Right cardiac atrium (tissue), 5 donors: Measurements from ENCODE around the gene CCDC178. TPM values are rescaled to one million over a fixed set of nuclear protein-coding genes. Genes with fewer than 3 reads are reported as not detected.
"Not testable (repeated sequence)": the region's sequence is repeated elsewhere in the genome, so short reads cannot be mapped to it uniquely, and the experiment has no call there.

ENCODE experiments used
- ATAC-seq, 2 donors: fragments of 200-7000 bp; cut with Tn5 transposase; one replicate each; pipeline versions ENCODE4 v1.8.0 to v1.9.1; 2020; ENCODE audit warnings: moderate library complexity in 2 of 2, mild to moderate bottlenecking in 1 of 2
- DNase-seq, 3 donors: peaks; one replicate each; pipeline ENCODE4 v3.0.0-alpha.2; 2020
- H3K27ac ChIP-seq: one replicate; pipeline ENCODE4 v1.5.1; 2013; ENCODE audit warnings: mild to moderate bottlenecking, low read length, control low read depth, moderate library complexity
- H3K27me3 ChIP-seq: one replicate; pipeline ENCODE4 v1.6.1; 2013; ENCODE audit not compliant: control insufficient read depth, insufficient read depth
- H3K4me1 ChIP-seq: one replicate; pipeline ENCODE4 v1.6.1; 2013; ENCODE audit warnings: low read length; ENCODE audit not compliant: control insufficient read depth, insufficient read depth
- H3K4me3 ChIP-seq: one replicate; pipeline ENCODE4 v1.5.1; 2013; ENCODE audit warnings: low read length, control low read depth
- H3K9me3 ChIP-seq: one replicate; pipeline ENCODE4 v1.6.1; 2013; ENCODE audit warnings: low read length; ENCODE audit not compliant: control insufficient read depth
- WGBS: extraction: QIAGEN DNeasy Blood & Tissue Kit; methylation state at CpG from one replicate; pipeline ENCODE4 v1.1.7; 2013; 5-methylcytosine and 5-hydroxymethylcytosine counted together
- intact Hi-C, 4 donors: fragments of 100-400 bp; cut with DNase I; formaldehyde crosslinking; loops; one replicate each; pipeline versions ENCODE4 v1.11.0 to v1.14.0; 2022 to 2023
- polyA plus RNA-seq: library from polyadenylated mRNA; stranded (reverse); fragments of 200-250 nt; gene quantifications from one replicate; pipeline ENCODE4 v1.2.3, GENCODE V29; 2013
- total RNA-seq, 4 donors: library from RNA; stranded (reverse); fragmentation: NEBNext Ultra II Directional; extraction: Animal tissue kit (Norgen Biotek cat#: 25700); gene quantifications; one replicate each; pipeline ENCODE4 v1.2.1, GENCODE V29; 2021
- donor health status: healthy with polysubstance abuse.
- donor health status: DM: no; HTN: yes; CAD: no.
- donor health status: DM: no; HTN: no; CAD: no.
- donor health status: DM: no; HTN: yes; CAD: no; lungs with severe emphysema.
- donor health status: DM: yes; HTN: yes; CAD: no.

CCDC178 gene
- total and polyA plus RNA-seq, 5 donors, result 0.14 to 0.41 (median 0.29) TPM; not detected in 2

DNA sequence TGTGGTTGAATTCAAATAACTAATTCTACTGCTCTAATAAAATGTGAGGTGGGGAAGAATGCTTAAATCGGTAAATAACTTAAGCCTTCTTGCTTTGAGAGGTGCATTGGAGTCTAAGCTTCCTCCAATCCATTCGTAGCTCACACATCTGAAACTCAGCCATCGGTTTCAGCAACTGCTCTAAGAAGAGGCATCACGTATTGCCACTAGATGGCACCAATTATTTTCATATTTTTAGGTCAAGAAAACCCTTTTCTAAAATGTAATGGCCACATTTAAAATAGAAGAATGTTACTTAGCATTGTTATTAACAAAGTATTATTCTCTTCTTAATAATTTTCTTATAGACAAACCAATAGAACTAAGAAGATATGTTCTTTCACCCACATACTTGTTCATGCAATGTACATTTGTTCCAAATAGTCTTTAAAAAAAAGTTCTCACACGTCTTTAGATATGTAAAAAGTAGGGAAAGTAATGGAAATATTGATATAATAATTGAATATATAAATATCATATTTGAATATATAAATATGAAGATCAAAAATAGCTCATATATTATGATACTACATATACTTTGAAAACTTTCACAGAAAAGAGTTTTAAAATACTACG lies 229.8 kb downstream of the CCDC178 start:
- Histone ChIP-seq H3K9me3 (no peaks in the 10 kb centered on the region), H3K27me3 (no peaks in the 10 kb centered on the region), H3K4me3 (no peak overlapping the region), H3K27ac (no peak overlapping the region), H3K4me1 (no peaks in the 10 kb centered on the region)
- intact Hi-C loops, result no loop called here
- DNase-seq, result no peak
- ATAC-seq, result no peak
- WGBS, result 30% methylated on average over 6 of the region's 6 CpGs

DNA sequence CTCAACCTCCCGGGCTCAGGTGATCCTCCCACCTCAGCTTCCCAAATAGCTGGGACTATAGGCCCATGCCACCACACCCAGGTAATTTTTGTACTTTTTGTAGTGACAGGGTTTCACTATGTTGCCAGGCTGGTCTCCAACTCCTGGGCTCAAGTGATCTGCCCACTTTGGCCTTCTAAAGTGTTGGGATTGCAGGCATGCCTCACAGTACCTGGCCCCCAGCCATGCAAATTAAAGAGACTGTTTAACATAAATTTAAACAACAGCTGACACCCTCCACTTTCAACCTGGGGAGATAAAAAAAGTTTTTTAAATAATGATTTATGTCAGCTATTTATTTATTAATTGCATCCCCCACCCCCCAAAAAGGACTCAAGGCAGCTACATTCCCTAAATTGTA lies 234.7 kb downstream of the CCDC178 start:
- intact Hi-C loops, result no loop called here
- no peak overlapping the region for H3K27ac ChIP-seq
- no peaks in the 10 kb centered on the region for H3K9me3 ChIP-seq
- 84% methylated on average over 1 of the region's 1 CpG for WGBS
- ATAC-seq, result no peak
- H3K27me3 ChIP-seq, result no peaks in the 10 kb centered on the region
- no peak overlapping the region for H3K4me3 ChIP-seq
- no peaks in the 10 kb centered on the region for H3K4me1 ChIP-seq
- DNase-seq, result no peak

DNA sequence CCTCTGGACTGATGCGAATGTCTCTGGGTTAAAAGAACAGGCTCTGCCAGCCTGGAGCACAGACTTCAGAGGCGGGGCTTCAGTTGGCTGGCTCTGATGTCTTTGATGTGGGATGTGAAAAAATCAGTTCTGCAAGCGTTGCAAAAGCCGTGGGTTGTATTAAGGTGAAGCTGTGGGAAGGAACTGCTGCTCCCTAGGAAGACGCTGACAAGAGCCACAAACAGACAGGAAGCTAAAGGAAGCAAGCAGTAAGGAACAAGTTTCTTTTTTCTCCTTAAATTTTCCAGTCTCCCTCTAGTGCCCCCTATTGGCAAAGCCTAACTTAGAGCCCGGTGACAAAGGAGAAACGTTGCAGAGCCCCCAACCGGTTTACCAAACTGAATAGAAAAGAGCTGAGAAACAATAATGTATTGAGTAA lies 239.0 kb downstream of the CCDC178 start:
- no peaks in the 10 kb centered on the region for H3K4me1 ChIP-seq
- H3K27me3 ChIP-seq, result no peaks in the 10 kb centered on the region
- no peak for ATAC-seq
- H3K27ac ChIP-seq, result no peak overlapping the region
- DNase-seq, result no peak
- 11% methylated on average over 8 of the region's 8 CpGs for WGBS
- H3K4me3 ChIP-seq, result no peak overlapping the region
- intact Hi-C loops, result no loop called here
- no peaks in the 10 kb centered on the region for H3K9me3 ChIP-seq

DNA sequence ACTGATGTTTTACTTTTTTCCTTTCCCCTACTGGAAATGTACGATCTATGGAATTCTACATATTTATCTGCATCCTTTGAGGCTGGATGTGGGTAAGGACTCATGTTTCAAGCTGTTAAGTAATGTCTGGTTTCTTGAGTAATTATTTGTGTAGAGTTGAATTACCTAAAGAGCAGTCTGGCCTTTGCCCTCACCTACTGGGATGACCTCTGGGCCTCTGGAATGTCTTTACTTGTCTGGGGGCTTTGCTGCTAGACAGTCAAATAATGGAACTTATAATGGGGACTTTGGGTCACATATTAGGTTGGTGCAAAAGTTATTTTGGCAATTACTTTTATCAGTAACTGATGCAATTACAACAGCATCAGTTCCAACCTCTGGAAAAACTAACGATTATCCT lies 244.7 kb downstream of the CCDC178 start:
- Histone ChIP-seq H3K9me3 (no peaks in the 10 kb centered on the region), H3K4me1 (no peaks in the 10 kb centered on the region), H3K27ac (no peak overlapping the region), H3K27me3 (no peaks in the 10 kb centered on the region), H3K4me3 (no peak overlapping the region)
- DNase-seq (no peak), ATAC-seq (no peak)
- 64% methylated on average over 2 of the region's 2 CpGs for whole genome bisulfite sequencing
- intact Hi-C loops, result no loop called here

DNA sequence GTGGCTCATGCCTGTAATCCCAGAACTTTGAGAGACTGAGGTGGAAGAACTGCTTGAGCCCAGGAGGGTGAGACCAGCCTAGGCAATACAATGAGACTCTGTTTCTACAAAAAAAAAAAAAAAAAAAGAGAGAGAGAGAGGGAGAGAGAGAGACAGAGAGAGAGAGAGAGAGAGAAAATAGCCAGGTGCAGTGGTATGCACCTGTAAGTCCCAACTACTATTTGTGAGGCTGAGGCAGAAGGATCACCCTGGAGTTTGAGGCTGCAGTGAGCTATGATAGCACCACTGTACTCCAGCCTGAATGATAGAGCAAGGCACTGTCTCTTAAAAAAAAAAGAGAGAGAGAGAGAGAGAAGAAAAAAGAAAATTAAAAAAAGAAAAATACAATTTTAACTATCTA lies 245.7 kb downstream of the CCDC178 start:
- ATAC-seq (no peak), DNase-seq (no peak)
- H3K9me3 ChIP-seq, result no peaks in the 10 kb centered on the region
- no peaks in the 10 kb centered on the region for H3K4me1 ChIP-seq
- no peak overlapping the region for H3K4me3 ChIP-seq
- intact Hi-C loops, result no loop called here
- no peaks in the 10 kb centered on the region for H3K27me3 ChIP-seq
- no peak overlapping the region for H3K27ac ChIP-seq

DNA sequence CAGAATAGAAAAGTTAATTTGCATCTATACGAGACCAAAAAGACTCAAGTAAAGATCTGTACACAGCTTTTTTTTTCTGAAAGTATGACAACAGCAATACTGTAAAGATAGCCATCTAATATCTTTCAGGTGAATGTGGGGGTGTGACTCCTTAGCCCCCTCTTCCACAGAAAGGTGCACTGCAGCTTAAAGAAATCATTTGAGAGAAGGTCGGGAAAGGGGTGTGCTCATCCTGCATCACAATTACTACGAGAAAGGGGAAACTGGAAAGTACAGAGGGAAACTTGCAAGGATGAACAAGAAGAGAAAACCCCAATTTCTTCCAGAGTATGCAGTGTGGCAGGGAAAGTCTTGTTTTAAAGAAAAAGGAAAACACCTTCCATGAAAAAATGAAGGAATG lies 255.6 kb downstream of the CCDC178 start:
- intact Hi-C loops, result no loop called here
- DNase-seq (no peak), ATAC-seq (no peak)
- Histone ChIP-seq H3K4me3 (no peak overlapping the region), H3K27ac (no peak overlapping the region), H3K4me1 (no peaks in the 10 kb centered on the region), H3K9me3 (no peaks in the 10 kb centered on the region), H3K27me3 (no peaks in the 10 kb centered on the region)
- 52% methylated on average over 3 of the region's 3 CpGs for WGBS

DNA sequence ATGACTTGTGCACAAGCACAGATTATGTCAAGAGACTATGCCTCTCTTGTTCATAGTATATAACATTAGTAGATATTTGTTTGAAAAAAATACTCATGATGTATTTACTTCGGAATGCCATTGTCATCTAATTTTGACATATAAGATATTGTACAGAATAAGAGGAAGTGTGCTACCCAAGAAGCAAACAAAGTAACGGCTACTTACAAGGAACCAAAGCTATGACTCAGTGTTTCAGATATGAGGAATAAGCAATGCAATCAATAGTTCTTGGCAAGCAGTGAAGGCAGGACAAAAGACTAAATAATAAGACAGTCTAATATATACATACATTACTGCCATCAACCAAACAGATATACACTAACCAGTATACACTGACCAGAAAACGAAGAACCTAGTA lies 256.3 kb downstream of the CCDC178 start:
- no peaks in the 10 kb centered on the region for H3K4me1 ChIP-seq
- no peak overlapping the region for H3K27ac ChIP-seq
- intact Hi-C loops, result no loop called here
- H3K27me3 ChIP-seq, result no peaks in the 10 kb centered on the region
- H3K9me3 ChIP-seq, result no peaks in the 10 kb centered on the region
- DNase-seq (no peak), ATAC-seq (no peak)
- WGBS, result 39% methylated on average over 3 of the region's 3 CpGs
- H3K4me3 ChIP-seq, result no peak overlapping the region

DNA sequence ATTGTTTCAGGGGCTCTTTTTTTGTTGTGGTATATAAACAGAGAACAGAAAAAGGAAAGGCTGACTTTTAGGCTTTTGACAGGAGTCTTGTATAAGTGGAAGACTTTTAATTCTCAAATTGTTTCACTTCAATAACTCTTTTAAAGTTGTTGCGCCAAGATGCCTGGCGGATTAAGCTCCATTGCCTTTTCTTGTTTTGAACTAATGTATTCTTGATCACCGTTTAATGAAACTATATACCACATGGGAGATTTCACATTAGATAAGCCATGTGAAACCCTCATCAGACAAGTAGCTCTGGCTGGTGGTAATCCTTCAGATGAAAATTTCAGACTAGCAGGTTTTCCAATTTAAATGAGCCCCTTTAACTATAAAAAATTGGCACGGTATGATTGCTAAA lies 257.4 kb downstream of the CCDC178 start:
- Histone ChIP-seq H3K9me3 (no peaks in the 10 kb centered on the region), H3K27me3 (no peaks in the 10 kb centered on the region), H3K4me3 (no peak overlapping the region), H3K27ac (no peak overlapping the region), H3K4me1 (no peaks in the 10 kb centered on the region)
- intact Hi-C loops, result no loop called here
- ATAC-seq (no peak), DNase-seq (no peak)
- 86% methylated on average over 4 of the region's 4 CpGs for WGBS

DNA sequence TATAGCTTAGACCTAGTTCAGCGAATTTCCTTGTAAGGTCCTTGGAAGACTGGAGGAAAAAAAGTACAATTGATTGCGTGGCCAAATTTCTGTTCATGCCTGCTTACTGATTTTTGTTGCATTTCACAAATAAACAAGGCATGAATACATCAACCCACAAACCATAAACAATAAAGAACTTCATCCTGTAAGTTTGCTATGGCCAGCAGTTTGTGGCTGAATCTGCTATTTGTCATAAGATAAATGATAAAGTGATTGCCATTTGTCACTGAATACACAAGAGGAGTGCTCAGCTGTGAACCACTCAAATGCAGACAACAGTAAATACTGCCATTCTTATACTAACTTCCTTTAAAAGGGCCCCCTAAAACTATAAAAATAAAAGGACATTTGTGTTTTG lies 259.5 kb downstream of the CCDC178 start:
- no peak overlapping the region for H3K4me3 ChIP-seq
- H3K27me3 ChIP-seq, result no peaks in the 10 kb centered on the region
- no peaks in the 10 kb centered on the region for H3K9me3 ChIP-seq
- DNase-seq (no peak), ATAC-seq (no peak)
- H3K4me1 ChIP-seq, result no peaks in the 10 kb centered on the region
- no peak overlapping the region for H3K27ac ChIP-seq
- intact Hi-C loops, result no loop called here
- WGBS, result 72% methylated on average over 2 of the region's 2 CpGs

DNA sequence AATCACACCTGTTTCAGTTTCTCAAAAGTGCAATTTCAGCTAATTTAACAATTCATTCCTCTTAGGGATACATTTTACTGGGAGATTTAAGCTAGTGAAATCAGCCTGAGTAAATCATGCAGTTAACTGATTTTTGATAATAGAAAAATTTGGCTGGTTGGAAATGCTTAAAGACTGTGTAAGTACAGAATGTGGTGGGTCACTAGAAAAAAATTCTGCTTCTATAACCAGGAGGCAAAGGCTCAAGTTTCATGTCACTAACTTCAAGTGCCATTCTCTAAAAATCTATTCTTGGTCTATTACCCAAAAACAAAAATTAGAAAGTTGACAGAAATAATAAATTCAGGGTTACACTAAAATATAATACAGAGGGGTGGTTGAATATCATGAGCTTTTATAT lies 271.3 kb downstream of the CCDC178 start:
- DNase-seq (no peak), ATAC-seq (no peak)
- intact Hi-C loops, result no loop called here
- H3K4me1 ChIP-seq, result no peaks in the 10 kb centered on the region
- no peak overlapping the region for H3K4me3 ChIP-seq
- H3K27me3 ChIP-seq, result no peaks in the 10 kb centered on the region
- H3K27ac ChIP-seq, result no peak overlapping the region
- H3K9me3 ChIP-seq, result no peaks in the 10 kb centered on the region

DNA sequence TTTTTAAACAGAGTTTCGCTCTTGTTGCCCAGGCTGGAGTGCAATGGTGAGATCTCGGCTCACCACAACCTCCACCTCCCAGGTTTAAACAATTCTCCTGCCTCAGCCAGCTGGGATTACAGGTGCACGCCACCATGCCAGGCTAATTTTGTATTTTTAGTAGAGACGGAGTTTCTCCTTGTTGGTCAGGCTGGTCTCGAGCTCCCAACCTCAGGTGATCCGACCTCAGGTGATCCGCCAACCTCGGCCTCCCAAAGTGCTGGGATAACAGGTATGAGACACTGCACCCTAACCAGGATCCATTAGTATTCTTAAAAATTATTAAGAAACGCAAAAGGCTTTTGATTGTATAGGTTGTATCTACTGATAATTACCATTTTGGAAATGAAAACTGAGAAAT lies 276.4 kb downstream of the CCDC178 start:
- intact Hi-C loops, ATAC-seq: not testable (repeated sequence)

DNA sequence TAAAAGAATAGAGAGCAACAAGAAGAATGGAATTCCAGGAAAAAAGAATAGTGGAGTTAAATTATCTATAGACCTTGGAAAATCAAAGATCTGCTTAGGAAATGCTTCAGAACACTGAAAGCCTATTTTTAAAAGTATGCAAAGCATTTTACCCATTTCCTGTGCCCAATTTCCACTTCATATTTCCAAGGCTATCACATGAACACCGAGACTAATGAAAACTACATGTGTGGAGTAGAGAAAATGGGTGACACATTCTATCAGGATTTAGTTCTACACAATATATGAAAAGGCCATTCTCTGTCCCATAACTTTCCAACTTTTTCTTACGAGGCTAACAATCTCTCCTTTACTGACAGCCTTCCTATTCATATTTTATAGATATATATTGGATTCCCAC lies 279.4 kb downstream of the CCDC178 start:
- intact Hi-C loops, result no loop called here
- Histone ChIP-seq H3K27me3 (no peaks in the 10 kb centered on the region), H3K4me3 (no peak overlapping the region), H3K9me3 (no peaks in the 10 kb centered on the region), H3K27ac (no peak overlapping the region), H3K4me1 (no peaks in the 10 kb centered on the region)
- WGBS, result 63% methylated on average over 2 of the region's 2 CpGs
- ATAC-seq, result no peak
- no peak for DNase-seq

More for the DNA sequence above, 276.4 kb downstream of the CCDC178 start:
- H3K4me1 ChIP-seq, H3K9me3 ChIP-seq, H3K27ac ChIP-seq, H3K4me3 ChIP-seq, DNase-seq, H3K27me3 ChIP-seq: not testable (repeated sequence)
- 92% methylated on average over 9 of the region's 9 CpGs for WGBS
